ENCODE measurements around the gene GCGR. TPM values are rescaled to one million over a fixed set of nuclear protein-coding genes. Genes with fewer than 3 reads are reported as not detected.

The GCGR gene
- total RNA-seq, 1 donor from 2014 or later: not detected

DNA sequence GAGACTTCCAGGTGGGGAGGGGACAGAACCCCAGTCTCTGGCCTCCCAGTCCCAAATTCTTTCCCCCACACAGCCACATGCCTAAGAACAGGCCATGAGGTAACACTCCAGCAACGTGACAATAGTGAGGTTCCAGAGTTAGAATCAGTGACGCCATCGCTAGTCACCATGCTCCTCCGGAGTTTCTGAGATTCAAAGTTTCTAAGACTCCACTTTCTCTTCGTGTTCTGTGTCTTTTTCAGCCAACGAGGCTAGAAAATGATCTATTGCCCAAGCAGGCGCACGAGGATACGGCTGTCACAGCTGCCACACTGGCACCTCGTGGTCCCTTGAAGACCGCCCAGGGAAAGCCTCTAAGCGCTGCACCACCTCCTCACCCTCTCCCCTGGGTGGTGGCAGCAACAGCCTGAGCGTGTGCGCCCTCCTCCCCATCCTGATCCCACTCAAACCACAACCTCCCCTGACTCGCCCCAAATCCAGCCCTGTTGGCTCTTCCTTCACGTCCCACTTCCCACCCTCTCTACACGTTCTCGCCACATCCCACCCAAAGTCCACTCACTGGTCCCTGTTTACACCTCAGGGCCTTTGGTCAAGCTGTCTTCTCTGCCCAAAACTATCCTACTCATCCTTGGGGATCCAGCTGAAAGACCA, 28.1 kb downstream of the GCGR start:
- Histone ChIP-seq H3K36me3 (peaks cover 4% of the 10 kb centered on the region), H3K4me3 (peak overlapping the region; percentile 90), H3K27me3 (ENCODE audit: low read depth) (no peaks in the 10 kb centered on the region), H3K27ac (peak overlapping the region; percentile 91), H3K4me1 (peaks cover 24% of the 10 kb centered on the region), H3K9me3 (no peaks in the 10 kb centered on the region)
- ATAC-seq: peak; percentile 52 to 54
- TF ChIP-seq, protein P1, sequence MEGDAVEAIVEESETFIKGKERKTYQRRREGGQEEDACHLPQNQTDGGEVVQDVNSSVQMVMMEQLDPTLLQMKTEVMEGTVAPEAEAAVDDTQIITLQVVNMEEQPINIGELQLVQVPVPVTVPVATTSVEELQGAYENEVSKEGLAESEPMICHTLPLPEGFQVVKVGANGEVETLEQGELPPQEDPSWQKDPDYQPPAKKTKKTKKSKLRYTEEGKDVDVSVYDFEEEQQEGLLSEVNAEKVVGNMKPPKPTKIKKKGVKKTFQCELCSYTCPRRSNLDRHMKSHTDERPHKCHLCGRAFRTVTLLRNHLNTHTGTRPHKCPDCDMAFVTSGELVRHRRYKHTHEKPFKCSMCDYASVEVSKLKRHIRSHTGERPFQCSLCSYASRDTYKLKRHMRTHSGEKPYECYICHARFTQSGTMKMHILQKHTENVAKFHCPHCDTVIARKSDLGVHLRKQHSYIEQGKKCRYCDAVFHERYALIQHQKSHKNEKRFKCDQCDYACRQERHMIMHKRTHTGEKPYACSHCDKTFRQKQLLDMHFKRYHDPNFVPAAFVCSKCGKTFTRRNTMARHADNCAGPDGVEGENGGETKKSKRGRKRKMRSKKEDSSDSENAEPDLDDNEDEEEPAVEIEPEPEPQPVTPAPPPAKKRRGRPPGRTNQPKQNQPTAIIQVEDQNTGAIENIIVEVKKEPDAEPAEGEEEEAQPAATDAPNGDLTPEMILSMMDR (IDR thresholded peaks at IDR 0.05): no peak
- intact Hi-C loops (cut with DNase I): no loop called here
- peak; percentile 67 for DNase-seq

DNA sequence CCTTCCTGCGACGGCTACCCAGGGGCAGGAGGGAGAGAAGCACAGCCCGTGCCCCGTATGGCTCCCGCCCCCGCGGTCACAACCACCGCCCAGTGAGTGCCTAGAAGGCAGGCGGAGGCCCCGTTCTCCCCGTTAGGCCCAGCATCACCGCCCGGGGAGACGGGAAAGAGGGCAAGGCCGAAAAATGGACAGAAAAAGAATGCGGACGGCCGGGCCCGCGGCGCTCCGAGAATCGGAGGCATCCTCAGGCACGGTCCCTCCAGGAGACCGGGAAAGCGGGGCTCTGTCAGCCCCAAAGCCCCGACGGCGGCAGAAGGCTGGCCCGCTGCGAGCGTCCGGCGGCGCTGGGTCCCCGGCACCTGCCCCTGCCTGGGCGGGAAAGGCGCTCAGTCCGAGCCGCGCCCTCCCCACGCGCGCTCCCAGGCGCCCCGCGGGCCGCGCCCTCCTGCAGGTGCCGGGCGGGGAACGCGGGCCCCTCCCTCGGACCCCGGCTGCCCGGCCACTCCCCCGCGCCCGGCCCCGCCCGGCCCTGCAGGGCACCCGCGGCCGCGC, 28.7 kb downstream of the GCGR start:
- peaks cover 4% of the 10 kb centered on the region for H3K36me3 ChIP-seq
- H3K4me1 ChIP-seq: peaks cover 24% of the 10 kb centered on the region
- TF ChIP-seq, protein P1 (IDR thresholded peaks at IDR 0.05): no peak
- peak overlapping the region; percentile 90 for H3K4me3 ChIP-seq
- DNase-seq: peak; percentile 73
- peak overlapping the region; percentile 91 for H3K27ac ChIP-seq
- no peaks in the 10 kb centered on the region for H3K9me3 ChIP-seq
- intact Hi-C loops (cut with DNase I): no loop called here
- H3K27me3 ChIP-seq (ENCODE audit: low read depth): no peaks in the 10 kb centered on the region
- peak; percentile 34 to 82 for ATAC-seq

GRCh38 chr17:81833160-81833920, 29.4 kb downstream of the GCGR start, which contains the start of gene MCRIP1:
Gene MCRIP1, minus strand, starts transcription at chr17:81833291. Its CDS starts 8,785 bp downstream, at chr17:81824506.
- H3K27me3 ChIP-seq (ENCODE audit: low read depth): no peaks in the 10 kb centered on the region
- TF ChIP-seq, protein P1 (IDR thresholded peaks at IDR 0.05): no peak
- DNase-seq (peak; percentile 97), ATAC-seq (peak; percentile 90 to 94)
- intact Hi-C loops (cut with DNase I): no loop called here
- no peaks in the 10 kb centered on the region for H3K9me3 ChIP-seq
- peak within 1 kb of the TSS; percentile 90 for H3K4me3 ChIP-seq
- H3K4me1 ChIP-seq: peaks cover 24% of the 10 kb centered on the region
- peak within 1 kb of the TSS; percentile 94 for H3K27ac ChIP-seq
- peaks cover 4% of the 10 kb centered on the region for H3K36me3 ChIP-seq

- TF ChIP-seq, protein P1 (IDR thresholded peaks at IDR 0.05): no peak
- DNase-seq (no peak), ATAC-seq (no peak)
- peaks cover 4% of the 10 kb centered on the region for H3K36me3 ChIP-seq
- no peaks in the 10 kb centered on the region for H3K27me3 ChIP-seq (ENCODE audit: low read depth)
- peaks cover 24% of the 10 kb centered on the region for H3K4me1 ChIP-seq
- peak overlapping the region; percentile 94 for H3K27ac ChIP-seq
- intact Hi-C loops (cut with DNase I): no loop called here
- peak overlapping the region; percentile 78 for H3K4me3 ChIP-seq
- H3K9me3 ChIP-seq: no peaks in the 10 kb centered on the region
Measured at GRCh38 chr17:81833921-81834830, 30.2 kb downstream of the GCGR start.

- ATAC-seq: no peak
- no peak for DNase-seq
- peaks cover 24% of the 10 kb centered on the region for H3K4me1 ChIP-seq
- H3K27me3 ChIP-seq (ENCODE audit: low read depth): no peaks in the 10 kb centered on the region
- H3K4me3 ChIP-seq: peak within 1 kb of the TSS; percentile 78
- TF ChIP-seq, protein P1 (IDR thresholded peaks at IDR 0.05): no peak
- peak within 1 kb of the TSS; percentile 94 for H3K27ac ChIP-seq
- peaks cover 3% of the 10 kb centered on the region for H3K36me3 ChIP-seq
- intact Hi-C loops (cut with DNase I): no loop called here
- no peaks in the 10 kb centered on the region for H3K9me3 ChIP-seq
Measured at GRCh38 chr17:81834831-81835267, 30.9 kb downstream of the GCGR start, which contains the start of gene PPP1R27. Gene PPP1R27, minus strand, starts transcription at chr17:81835050. Its CDS starts 97 bp downstream, at chr17:81834953.

Measured in lower lobe of right lung (tissue), 2 donors.